WTC11 (cell line): Measurements from ENCODE around the gene ZNF397.

Experiments
- CBFB ChIP-seq: sonication (generic); formaldehyde crosslinking; IDR thresholded peaks from 2 replicates; pipeline ENCODE4 v1.8.1; 2022; ENCODE audit warnings: mild to moderate bottlenecking, low read depth, missing genetic modification reagents
- ZNF121 ChIP-seq: sonication (generic); formaldehyde crosslinking; IDR thresholded peaks from 2 replicates; pipeline ENCODE4 v1.8.0; 2023; ENCODE audit warnings: missing genetic modification reagents
- ZNF263 ChIP-seq: sonication (generic); formaldehyde crosslinking; IDR thresholded peaks from 2 replicates; pipeline ENCODE4 v1.8.1; 2022; ENCODE audit warnings: low read depth, mild to moderate bottlenecking, moderate library complexity, missing genetic modification reagents
- ZNF671 ChIP-seq: fragments of 250-450 bp; sonication (Bioruptor Pico); IDR thresholded peaks from 2 replicates; pipeline ENCODE4 v1.8.0; 2021; ENCODE audit warnings: mild to moderate bottlenecking
- TF ChIP-seq, protein P1 (sequence below): sonication (generic); formaldehyde crosslinking; IDR thresholded peaks from 2 replicates; pipeline ENCODE4 v1.8.1; 2022; ENCODE audit warnings: low read depth, missing genetic modification reagents, borderline replicate concordance
- TF ChIP-seq, protein P2 (sequence below): fragments of 200-600 bp; IDR thresholded peaks from 2 replicates; pipeline ENCODE4 v1.8.0; 2022; ENCODE audit warnings: antibody characterized with exemption

DNA sequence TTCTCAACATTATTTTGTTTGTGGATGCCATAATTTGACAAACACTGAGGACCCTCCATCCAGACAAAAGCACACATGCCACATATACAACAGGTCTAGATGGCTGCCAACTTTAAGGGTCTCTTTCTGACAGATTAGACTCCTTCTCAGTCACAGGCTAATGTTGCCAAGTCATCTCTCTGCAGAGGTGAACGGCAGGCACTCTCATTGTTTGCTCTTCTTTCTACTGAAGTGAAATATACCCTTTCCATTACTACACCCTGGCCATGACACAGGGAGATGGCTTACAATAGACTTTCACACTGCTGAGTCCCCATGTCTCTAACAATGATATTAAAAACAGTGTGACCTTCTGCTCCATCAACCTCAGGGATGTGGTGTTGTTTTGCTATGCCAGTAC lies 47.5 kb upstream of the ZNF397 start:
- TF ChIP-seq, protein P1, sequence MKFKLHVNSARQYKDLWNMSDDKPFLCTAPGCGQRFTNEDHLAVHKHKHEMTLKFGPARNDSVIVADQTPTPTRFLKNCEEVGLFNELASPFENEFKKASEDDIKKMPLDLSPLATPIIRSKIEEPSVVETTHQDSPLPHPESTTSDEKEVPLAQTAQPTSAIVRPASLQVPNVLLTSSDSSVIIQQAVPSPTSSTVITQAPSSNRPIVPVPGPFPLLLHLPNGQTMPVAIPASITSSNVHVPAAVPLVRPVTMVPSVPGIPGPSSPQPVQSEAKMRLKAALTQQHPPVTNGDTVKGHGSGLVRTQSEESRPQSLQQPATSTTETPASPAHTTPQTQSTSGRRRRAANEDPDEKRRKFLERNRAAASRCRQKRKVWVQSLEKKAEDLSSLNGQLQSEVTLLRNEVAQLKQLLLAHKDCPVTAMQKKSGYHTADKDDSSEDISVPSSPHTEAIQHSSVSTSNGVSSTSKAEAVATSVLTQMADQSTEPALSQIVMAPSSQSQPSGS (CRISPR knock-in tag), result no peak
- TF ChIP-seq ZNF263 (no peak), ZNF671 (CRISPR knock-in tag) (no peak), CBFB (CRISPR knock-in tag) (no peak), ZNF121 (CRISPR knock-in tag) (no peak)
- TF ChIP-seq, protein P2, sequence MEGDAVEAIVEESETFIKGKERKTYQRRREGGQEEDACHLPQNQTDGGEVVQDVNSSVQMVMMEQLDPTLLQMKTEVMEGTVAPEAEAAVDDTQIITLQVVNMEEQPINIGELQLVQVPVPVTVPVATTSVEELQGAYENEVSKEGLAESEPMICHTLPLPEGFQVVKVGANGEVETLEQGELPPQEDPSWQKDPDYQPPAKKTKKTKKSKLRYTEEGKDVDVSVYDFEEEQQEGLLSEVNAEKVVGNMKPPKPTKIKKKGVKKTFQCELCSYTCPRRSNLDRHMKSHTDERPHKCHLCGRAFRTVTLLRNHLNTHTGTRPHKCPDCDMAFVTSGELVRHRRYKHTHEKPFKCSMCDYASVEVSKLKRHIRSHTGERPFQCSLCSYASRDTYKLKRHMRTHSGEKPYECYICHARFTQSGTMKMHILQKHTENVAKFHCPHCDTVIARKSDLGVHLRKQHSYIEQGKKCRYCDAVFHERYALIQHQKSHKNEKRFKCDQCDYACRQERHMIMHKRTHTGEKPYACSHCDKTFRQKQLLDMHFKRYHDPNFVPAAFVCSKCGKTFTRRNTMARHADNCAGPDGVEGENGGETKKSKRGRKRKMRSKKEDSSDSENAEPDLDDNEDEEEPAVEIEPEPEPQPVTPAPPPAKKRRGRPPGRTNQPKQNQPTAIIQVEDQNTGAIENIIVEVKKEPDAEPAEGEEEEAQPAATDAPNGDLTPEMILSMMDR, result no peak
